GM19238 (cell line): ENCODE measurements around the gene PPP2R1B.

Source experiments
- DNase-seq: peaks from one replicate; pipeline ENCODE4 v3.0.0; 2011; ENCODE audit warnings: low spot score; ENCODE audit not compliant: insufficient read length

PPP2R1B gene

GRCh38 chr11:111693224-111693937 lies 72.8 kb downstream of the PPP2R1B start:
- DNase-seq = no peak

- no peak for DNase-seq
Observed at GRCh38 chr11:111691741-111692140, 74.4 kb downstream of the PPP2R1B start.

- DNase-seq = no peak
Observed at GRCh38 chr11:111691176-111691575, 75.0 kb downstream of the PPP2R1B start.

- no peak for DNase-seq
Observed at GRCh38 chr11:111688013-111688412, 78.2 kb downstream of the PPP2R1B start.

- no peak for DNase-seq
Observed at GRCh38 chr11:111684251-111684650, 81.9 kb downstream of the PPP2R1B start.

GRCh38 chr11:111683806-111684205 lies 82.4 kb downstream of the PPP2R1B start:
- no peak for DNase-seq

- no peak for DNase-seq
Observed at GRCh38 chr11:111680486-111681175, 85.6 kb downstream of the PPP2R1B start.
